ENCODE measurements around the gene TMEM151A.
"Not testable (repeated sequence)": the region's sequence is repeated elsewhere in the genome, so short reads cannot be mapped to it uniquely, and the experiment has no call there.

Gene TMEM151A

DNA sequence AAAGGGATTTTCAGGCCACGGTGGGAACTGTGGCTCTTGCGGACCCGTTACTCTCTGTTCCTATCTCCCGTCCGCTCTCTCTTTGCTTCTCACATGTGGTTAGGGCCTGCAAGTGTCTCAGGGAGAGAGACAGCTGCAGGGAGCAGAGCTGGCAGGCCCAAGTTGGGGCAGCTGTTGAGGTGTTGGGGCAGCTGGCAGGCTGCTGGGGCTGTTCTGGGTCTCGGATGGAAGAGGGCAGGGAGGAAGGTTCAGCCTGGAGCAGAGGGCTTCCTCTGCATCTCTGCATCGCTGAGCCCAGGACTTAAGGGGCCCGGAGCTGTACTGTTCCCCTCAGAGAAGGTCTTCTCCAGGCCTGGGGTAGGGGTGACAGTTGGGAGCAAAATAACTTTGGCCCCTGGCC, 16.3 kb upstream of the TMEM151A start:
- DNase-seq: no peak
- Mint-ChIP-seq H3K27ac (no peak overlapping the region), H3K4me3 (no peak overlapping the region), H3K36me3 (ENCODE audit: low read depth) (peaks cover 45% of the 10 kb centered on the region), H3K27me3 (ENCODE audit: low read depth, poor library complexity) (peaks cover 13% of the 10 kb centered on the region), H3K9me3 (no peaks in the 10 kb centered on the region), H3K4me1 (peaks cover 17% of the 10 kb centered on the region)
- TF ChIP-seq CTCF (IDR thresholded peaks at IDR 0.05): no peak

DNA sequence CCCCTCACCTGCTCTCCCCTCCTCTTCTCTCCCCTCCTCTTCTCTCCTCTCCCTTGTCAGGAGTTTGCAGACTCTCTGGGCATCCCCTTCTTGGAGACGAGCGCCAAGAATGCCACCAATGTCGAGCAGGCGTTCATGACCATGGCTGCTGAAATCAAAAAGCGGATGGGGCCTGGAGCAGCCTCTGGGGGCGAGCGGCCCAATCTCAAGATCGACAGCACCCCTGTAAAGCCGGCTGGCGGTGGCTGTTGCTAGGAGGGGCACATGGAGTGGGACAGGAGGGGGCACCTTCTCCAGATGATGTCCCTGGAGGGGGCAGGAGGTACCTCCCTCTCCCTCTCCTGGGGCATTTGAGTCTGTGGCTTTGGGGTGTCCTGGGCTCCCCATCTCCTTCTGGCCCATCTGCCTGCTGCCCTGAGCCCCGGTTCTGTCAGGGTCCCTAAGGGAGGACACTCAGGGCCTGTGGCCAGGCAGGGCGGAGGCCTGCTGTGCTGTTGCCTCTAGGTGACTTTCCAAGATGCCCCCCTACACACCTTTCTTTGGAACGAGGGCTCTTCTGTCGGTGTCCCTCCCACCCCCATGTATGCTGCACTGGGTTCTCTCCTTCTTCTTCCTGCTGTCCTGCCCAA, 15.6 kb upstream of the TMEM151A start:
- Mint-ChIP-seq H3K9me3 (no peaks in the 10 kb centered on the region), H3K4me3 (no peak overlapping the region), H3K36me3 (ENCODE audit: low read depth) (peaks cover 41% of the 10 kb centered on the region), H3K4me1 (peaks cover 21% of the 10 kb centered on the region), H3K27ac (no peak overlapping the region), H3K27me3 (ENCODE audit: low read depth, poor library complexity) (peaks cover 18% of the 10 kb centered on the region)
- no peak for DNase-seq
- TF ChIP-seq CTCF (IDR thresholded peaks at IDR 0.05): no peak

DNA sequence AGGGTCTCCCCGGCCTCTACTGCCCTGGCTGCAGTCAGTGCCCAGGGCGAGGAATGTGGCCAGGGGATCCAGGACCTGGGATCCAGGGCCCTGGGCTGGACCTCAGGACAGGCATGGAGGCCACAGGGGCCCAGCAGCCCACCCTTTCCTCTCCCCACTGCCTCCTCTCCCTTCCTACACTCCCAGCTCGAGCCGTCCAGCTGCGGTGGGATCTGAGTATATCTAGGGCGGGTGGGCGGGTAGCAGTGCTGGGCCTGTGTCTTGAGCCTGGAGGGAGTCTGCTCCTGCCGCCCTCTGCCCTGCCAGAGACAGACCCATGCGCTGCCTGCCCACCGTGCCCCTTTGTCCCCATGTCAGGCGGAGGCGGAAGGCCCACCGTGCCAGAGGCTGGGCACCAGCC, 15.1 kb upstream of the TMEM151A start:
- Mint-ChIP-seq H3K36me3 (ENCODE audit: low read depth) (peaks cover 40% of the 10 kb centered on the region), H3K4me1 (peaks cover 26% of the 10 kb centered on the region), H3K27me3 (ENCODE audit: low read depth, poor library complexity) (peaks cover 18% of the 10 kb centered on the region)
- not testable (repeated sequence) for H3K27ac Mint-ChIP-seq, H3K4me3 Mint-ChIP-seq, DNase-seq, H3K9me3 Mint-ChIP-seq

- Mint-ChIP-seq H3K4me1 (peaks cover 31% of the 10 kb centered on the region), H3K27me3 (ENCODE audit: low read depth, poor library complexity) (peaks cover 18% of the 10 kb centered on the region), H3K4me3 (peak overlapping the region; percentile 42), H3K36me3 (ENCODE audit: low read depth) (peaks cover 36% of the 10 kb centered on the region)
- H3K9me3 Mint-ChIP-seq, H3K27ac Mint-ChIP-seq, DNase-seq: not testable (repeated sequence)
Measured at GRCh38 chr11:66277064-66277463, 14.6 kb upstream of the TMEM151A start.

DNA sequence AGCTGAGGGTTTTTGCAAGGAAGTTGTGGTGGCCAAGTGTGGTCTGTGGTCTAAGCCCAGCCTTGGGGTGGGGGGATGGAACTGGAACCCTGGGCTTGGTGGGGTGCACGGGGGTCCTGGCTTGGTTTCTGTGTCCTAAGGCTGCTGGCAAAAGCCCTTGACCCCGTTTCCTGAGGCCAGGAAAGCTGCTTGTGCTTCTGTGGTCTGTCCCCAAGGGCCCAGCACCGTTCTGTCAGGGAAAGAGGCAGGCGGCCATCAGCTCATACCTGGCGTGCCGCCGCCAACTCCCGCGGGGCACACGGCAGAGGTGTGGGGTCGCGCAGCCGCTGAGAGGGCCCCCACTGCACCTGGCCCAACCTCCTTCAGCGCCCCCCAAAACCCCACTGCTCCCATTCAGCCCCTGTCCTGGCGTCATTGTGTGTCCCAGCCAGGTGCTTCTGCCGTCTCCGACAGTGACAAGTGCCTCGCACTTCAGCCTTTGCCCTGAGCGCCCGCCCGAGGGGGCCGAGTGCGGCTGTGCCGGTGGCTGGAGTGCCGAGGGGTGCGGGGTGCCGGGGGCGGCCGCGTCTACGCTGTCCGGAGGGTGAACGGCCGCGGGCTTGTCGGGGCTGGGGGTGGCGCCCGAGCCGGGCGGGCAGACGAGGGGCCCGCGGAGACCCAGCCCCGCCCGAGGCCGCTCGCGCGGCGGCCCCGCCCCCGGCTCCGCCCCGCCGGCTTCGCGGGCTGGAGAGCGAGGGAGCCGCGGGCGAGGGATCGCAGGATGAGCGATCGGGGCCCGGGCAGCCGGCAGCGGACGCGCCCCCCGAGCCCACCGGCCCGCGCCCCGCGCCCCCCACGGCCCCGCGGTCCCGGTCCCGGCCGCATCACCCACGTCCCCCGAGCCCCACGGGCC, 14.0 kb upstream of the TMEM151A start, which contains the start of gene CNIH2:
CNIH2 (plus strand) TSS at position 705 of the 892 bp plus-strand sequence. CDS start 282 bp downstream, outside the sequence.
- peak within 1 kb of the TSS; percentile 73 for H3K4me3 Mint-ChIP-seq
- DNase-seq: peak; percentile 77
- H3K4me1 Mint-ChIP-seq: peaks cover 35% of the 10 kb centered on the region
- peaks cover 29% of the 10 kb centered on the region for H3K36me3 Mint-ChIP-seq (ENCODE audit: low read depth)
- TF ChIP-seq CTCF (IDR thresholded peaks at IDR 0.05): no peak
- peaks cover 18% of the 10 kb centered on the region for H3K27me3 Mint-ChIP-seq (ENCODE audit: low read depth, poor library complexity)
- no peaks in the 10 kb centered on the region for H3K9me3 Mint-ChIP-seq
- no peak within 1 kb of the TSS for H3K27ac Mint-ChIP-seq

DNA sequence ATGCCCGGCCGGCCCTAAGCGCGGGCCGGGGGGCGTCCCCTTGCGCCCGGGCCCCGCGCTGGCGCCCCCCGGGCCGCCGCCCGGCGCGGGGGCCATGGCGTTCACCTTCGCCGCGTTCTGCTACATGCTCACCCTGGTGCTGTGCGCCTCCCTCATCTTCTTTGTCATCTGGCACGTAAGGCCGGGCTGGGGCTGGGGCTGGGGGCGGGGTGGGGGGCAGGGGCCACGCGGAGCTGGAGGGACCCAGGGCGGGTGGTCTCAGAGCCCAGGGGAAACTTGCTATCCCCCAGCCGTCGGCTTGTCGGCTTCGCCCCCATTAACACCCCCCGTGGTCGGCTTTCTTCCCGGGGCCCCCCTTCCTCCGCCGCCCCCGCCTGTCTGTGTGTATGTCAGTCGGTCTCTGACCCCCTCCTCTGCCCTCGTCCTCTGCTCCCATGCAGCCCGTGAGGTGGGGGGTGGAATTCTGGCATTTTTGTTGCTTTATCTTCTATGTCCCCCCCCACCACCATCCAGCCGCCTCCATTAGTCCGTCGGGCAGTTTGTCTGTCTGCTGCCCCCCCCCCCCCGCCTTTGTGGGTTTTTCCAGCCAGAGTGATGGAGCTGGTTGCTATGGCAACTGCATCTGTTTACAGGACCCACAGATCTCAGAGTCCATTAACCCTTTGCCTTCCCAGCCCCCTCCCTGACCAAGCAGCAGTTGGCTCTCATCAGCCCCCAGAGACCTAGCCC, 13.2 kb upstream of the TMEM151A start:
- Mint-ChIP-seq H3K36me3 (ENCODE audit: low read depth) (peaks cover 21% of the 10 kb centered on the region), H3K27ac (no peak overlapping the region), H3K27me3 (ENCODE audit: low read depth, poor library complexity) (peaks cover 18% of the 10 kb centered on the region), H3K4me3 (peak overlapping the region; percentile 73), H3K9me3 (no peaks in the 10 kb centered on the region), H3K4me1 (peaks cover 37% of the 10 kb centered on the region)
- TF ChIP-seq CTCF (IDR thresholded peaks at IDR 0.05): no peak
- DNase-seq: no peak

Data from nephron progenitor cell (in vitro differentiated cells).